H1 (cell line): ENCODE results near the gene SHISA8. TPM values are rescaled to one million over a fixed set of nuclear protein-coding genes. Genes with fewer than 3 reads are reported as not detected.

Source experiments
- CTCF ChIA-PET: fragments of 300-600 bp; sonication (Branson Sonifier 250); formaldehyde crosslinking; loops from one replicate; lab custom pipeline; 2021; ENCODE audit not compliant: partially characterized antibody; lab: Charles Lee
- POLR2A ChIA-PET: fragments of 300-600 bp; sonication (Branson Sonifier 250); formaldehyde crosslinking; loops from one replicate; lab custom pipeline; 2021; ENCODE audit warnings: inconsistent platforms; ENCODE audit not compliant: partially characterized antibody; lab: Charles Lee
- DNase-seq, 2 experiments: peaks; one replicate each; pipeline versions ENCODE4 v3.0.0 to v3.0.0-alpha.2; 2010 to 2022; ENCODE audit warnings: low spot score in 2 of 2, low read depth in 1 of 2, mixed read lengths in 1 of 2
- FAIRE-seq: peaks from 2 replicates; lab custom pipeline; 2011; peaks lifted over from hg19 to GRCh38; lab: Jason Lieb, UNC
- H2AFZ ChIP-seq: 2 replicates; pipeline ENCODE4 v1.8.1; 2012; ENCODE audit warnings: low read length, inconsistent platforms
- H2AK5ac ChIP-seq: 2 replicates; pipeline ENCODE4 v1.6.1; 2013; ENCODE audit warnings: low read depth, low read length
- H2BK120ac ChIP-seq: replicated peaks from 2 replicates; pipeline ENCODE3; 2013; ENCODE audit warnings: low read depth, low read length, inconsistent platforms
- H2BK12ac ChIP-seq: 2 replicates; pipeline ENCODE4 v1.6.1; 2013; ENCODE audit warnings: low read depth, low read length
- H2BK15ac ChIP-seq: 2 replicates; pipeline ENCODE4 v1.6.1; 2013; ENCODE audit warnings: low read length
- H2BK20ac ChIP-seq: 2 replicates; pipeline ENCODE4 v1.6.1; 2013; ENCODE audit warnings: low read length
- H2BK5ac ChIP-seq: 2 replicates; pipeline ENCODE4 v1.6.1; 2013; ENCODE audit warnings: low read depth, low read length
- H3K14ac ChIP-seq: 2 replicates; pipeline ENCODE4 v1.6.1; 2013; ENCODE audit warnings: inconsistent platforms; ENCODE audit not compliant: insufficient read length
- H3K18ac ChIP-seq: 2 replicates; pipeline ENCODE4 v1.6.1; 2013; ENCODE audit warnings: low read length; ENCODE audit errors: extremely low read depth
- H3K23ac ChIP-seq: 2 replicates; pipeline ENCODE4 v1.6.1; 2013; ENCODE audit warnings: inconsistent platforms; ENCODE audit not compliant: insufficient read length
- H3K23me2 ChIP-seq: 2 replicates; pipeline ENCODE4 v1.6.1; 2013; ENCODE audit warnings: low read depth, low read length
- H3K27ac ChIP-seq: 2 replicates; pipeline ENCODE4 v1.6.1; 2011; ENCODE audit warnings: low read depth, low read length, inconsistent platforms
- H3K27me3 ChIP-seq, 4 experiments: replicated peaks in 1 of 4; 1 replicate in 1 of 4; 2 replicates in 3 of 4; pipeline versions ENCODE4 v1.6.1 to v1.8.1; 2011 to 2013; ENCODE audit warnings: low read length in 3 of 4, mild to moderate bottlenecking in 3 of 4, inconsistent platforms in 2 of 4, mixed read lengths in 2 of 4, moderate library complexity in 1 of 4; ENCODE audit not compliant: control insufficient read depth in 3 of 4, insufficient read depth in 3 of 4; ENCODE audit errors: extremely low read depth in 1 of 4
- H3K36me3 ChIP-seq, 4 experiments: 2 replicates each; pipeline versions ENCODE4 v1.6.1 to v1.8.1; 2011 to 2013; ENCODE audit warnings: mild to moderate bottlenecking in 4 of 4, low read length in 3 of 4, moderate library complexity in 2 of 4, control low read depth in 1 of 4, inconsistent platforms in 1 of 4; ENCODE audit not compliant: insufficient read depth in 4 of 4, control insufficient read depth in 2 of 4
- H3K4ac ChIP-seq: replicated peaks from 2 replicates; pipeline ENCODE3; 2013; ENCODE audit warnings: low read length, low read depth, mixed read lengths, inconsistent platforms; ENCODE audit not compliant: insufficient read length
- H3K4me1 ChIP-seq, 4 experiments: replicated peaks in 1 of 4; 1 replicate in 1 of 4; 2 replicates in 3 of 4; pipeline versions ENCODE4 v1.6.1 to v1.8.1; 2011 to 2013; ENCODE audit warnings: low read length in 3 of 4, inconsistent platforms in 2 of 4, mixed read lengths in 1 of 4; ENCODE audit not compliant: insufficient read depth in 4 of 4, control insufficient read depth in 3 of 4
- H3K4me2 ChIP-seq, 2 experiments: 2 replicates each; pipeline versions ENCODE4 v1.6.1 to v1.8.1; 2011 to 2013; ENCODE audit warnings: low read depth in 2 of 2, low read length in 2 of 2, control low read depth in 1 of 2, inconsistent platforms in 1 of 2, mild to moderate bottlenecking in 1 of 2; ENCODE audit not compliant: insufficient read depth in 1 of 2
- H3K4me3 ChIP-seq, 4 experiments: fragments of 200-600, 300-600 bp in 1 of 4; sonication (generic), shearing (Covaris generic), sonication (Bioruptor Twin) in 1 of 4; 2 replicates each; pipeline versions ENCODE4 v1.5.1 to v1.8.1; 2011 to 2016; ENCODE audit warnings: low read length in 4 of 4, low read depth in 3 of 4, control low read depth in 2 of 4, inconsistent platforms in 2 of 4, mild to moderate bottlenecking in 2 of 4, mixed read lengths in 1 of 4, moderate library complexity in 1 of 4; ENCODE audit not compliant: insufficient read depth in 2 of 4; ENCODE audit errors: extremely low read depth in 1 of 4
- H3K56ac ChIP-seq: replicated peaks from 2 replicates; pipeline ENCODE3; 2013; ENCODE audit warnings: low read depth, mild to moderate bottlenecking, mixed read lengths, low read length, inconsistent platforms; ENCODE audit not compliant: insufficient read length
- H3K79me1 ChIP-seq: 2 replicates; pipeline ENCODE4 v1.6.1; 2013; ENCODE audit warnings: low read depth, low read length, control low read depth
- H3K79me2 ChIP-seq, 2 experiments: 2 replicates each; pipeline versions ENCODE4 v1.6.1 to v1.8.1; 2012 to 2013; ENCODE audit warnings: low read length in 2 of 2, mild to moderate bottlenecking in 2 of 2, inconsistent platforms in 1 of 2; ENCODE audit not compliant: insufficient read depth in 2 of 2, control insufficient read depth in 1 of 2
- H3K9ac ChIP-seq, 4 experiments: replicated peaks in 1 of 4; 1 replicate in 1 of 4; 2 replicates in 3 of 4; pipeline versions ENCODE4 v1.6.1 to v1.8.1; 2011 to 2013; ENCODE audit warnings: low read depth in 3 of 4, low read length in 3 of 4, control low read depth in 2 of 4, mild to moderate bottlenecking in 2 of 4, moderate library complexity in 2 of 4, inconsistent platforms in 1 of 4; ENCODE audit errors: extremely low read depth in 1 of 4
- H3K9me3 ChIP-seq, 2 experiments: 2 replicates each; pipeline versions ENCODE4 v1.6.1 to v1.8.1; 2012 to 2013; ENCODE audit warnings: mild to moderate bottlenecking in 2 of 2, moderate library complexity in 2 of 2, control low read depth in 1 of 2, inconsistent platforms in 1 of 2, low read depth in 1 of 2, low read length in 1 of 2, mixed read lengths in 1 of 2; ENCODE audit not compliant: insufficient read depth in 2 of 2
- H4K20me1 ChIP-seq, 2 experiments: replicated peaks in 1 of 2; 2 replicates each; pipeline versions ENCODE3 to v1.8.1; 2011 to 2013; ENCODE audit warnings: inconsistent platforms in 2 of 2, low read length in 2 of 2, mild to moderate bottlenecking in 1 of 2; ENCODE audit not compliant: insufficient read depth in 2 of 2, control insufficient read depth in 1 of 2
- H4K5ac ChIP-seq: 2 replicates; pipeline ENCODE4 v1.6.1; 2013; ENCODE audit warnings: low read length, low read depth, mixed read lengths, inconsistent platforms; ENCODE audit not compliant: insufficient read length
- H4K8ac ChIP-seq: 2 replicates; pipeline ENCODE4 v1.8.0; 2013; ENCODE audit warnings: mild to moderate bottlenecking, moderate library complexity, low read length, inconsistent platforms; ENCODE audit not compliant: insufficient read depth; ENCODE audit errors: extremely low read depth
- H4K91ac ChIP-seq: replicated peaks from 2 replicates; pipeline ENCODE3; 2013; ENCODE audit warnings: low read length, mixed read lengths, inconsistent platforms; ENCODE audit not compliant: insufficient read length
- CTCF ChIP-seq, 3 experiments: IDR thresholded peaks; 1 replicate in 2 of 3; 2 replicates in 1 of 3; pipeline versions ENCODE4 v1.5.1 to v1.6.1; 2011; ENCODE audit warnings: low read length in 3 of 3, mild to moderate bottlenecking in 3 of 3, inconsistent platforms in 2 of 3, low read depth in 1 of 3, moderate library complexity in 1 of 3; ENCODE audit not compliant: insufficient read depth in 1 of 3; ENCODE audit errors: control extremely low read depth in 1 of 3
- JUND ChIP-seq: IDR thresholded peaks from 2 replicates; pipeline ENCODE4 v1.6.1; 2011; ENCODE audit warnings: mild to moderate bottlenecking, improper control_type of control experiment, low read length
- RAD21 ChIP-seq, 2 experiments: IDR thresholded peaks in 1 of 2; conservative IDR thresholded peaks in 1 of 2; 2 replicates each; pipeline ENCODE4 v1.6.1; 2011; ENCODE audit warnings: low read depth in 2 of 2, low read length in 2 of 2, improper control_type of control experiment in 1 of 2, inconsistent platforms in 1 of 2, mild to moderate bottlenecking in 1 of 2, moderate library complexity in 1 of 2
- SP2 ChIP-seq: IDR thresholded peaks from 2 replicates; pipeline ENCODE4 v1.6.1; 2012; ENCODE audit warnings: mild to moderate bottlenecking, low read length, inconsistent platforms
- WGBS, 2 experiments: shearing (Covaris generic) in 1 of 2; methylation state at CpG; one replicate each; pipeline versions ENCODE4 v1.1.6 to v1.1.7; 2013 to 2015; ENCODE audit warnings: low lambda C conversion rate in 2 of 2, mixed read lengths in 2 of 2, inconsistent platforms in 1 of 2, low coverage in 1 of 2, missing lambda C conversion rate in 1 of 2; ENCODE audit not compliant: insufficient replicate concordance in 2 of 2, insufficient coverage in 1 of 2, insufficient read length in 1 of 2; ENCODE audit errors: extremely low coverage in 1 of 2, missing lambda C conversion rate in 1 of 2; 5-methylcytosine and 5-hydroxymethylcytosine counted together
- polyA plus RNA-seq, 7 experiments: library from polyadenylated mRNA; depleted of rRNA in 3 of 7; stranded (reverse) in 5 of 7; unstranded in 2 of 7; fragments of >200 nt in 5 of 7; fragments of 200-250 nt in 2 of 7; gene quantifications; 1 replicate in 5 of 7; 2 replicates in 1 of 7; 4 replicates in 1 of 7; pipeline versions ENCODE4 v1.2.1 to v1.2.3, GENCODE V29; 2011 to 2013; ENCODE audit warnings: missing spikeins in 2 of 7, mixed read lengths in 2 of 7
- total RNA-seq: library from RNA; stranded (reverse); fragmentation: NEBNext Ultra II Directional; extraction: Animal tissue kit (Norgen Biotek cat#: 25700); gene quantifications from 2 replicates; pipeline ENCODE4 v1.2.1, GENCODE V29; 2021

The SHISA8 gene
- total and polyA plus RNA-seq, 2 of the 8 experiments (the other 6 are each of a cell fraction or from before 2014, with no cell fraction given), result 0.14 to 0.89 TPM

- no peak overlapping the region for H3K18ac ChIP-seq
- no peaks in the 10 kb centered on the region for H3K79me2 ChIP-seq
- H4K8ac ChIP-seq, result no peak overlapping the region
- peaks cover 0 to 19% (median 6%) of the 10 kb centered on the region in 4 experiments; a peak in 4 of 7 replicates for H3K4me1 ChIP-seq
- peaks cover 2% of the 10 kb centered on the region; the same call in 1 of the 2 replicates for H3K23me2 ChIP-seq
- ChIA-PET CTCF (interaction anchor here (0.6 to 5.2 kb wide), 8 partner anchors 11 to 269 kb away, joined by 3 to 32 read pairs (median 4); partner anchors contain the start of genes CENPM and TNFRSF13C), POLR2A (interaction anchor here (0.7 to 1.9 kb wide), 5 partner anchors 11 to 238 kb away, joined by 3 to 6 read pairs (median 3); no protein-coding TSS in a partner anchor)
- H3K14ac ChIP-seq, result no peak overlapping the region
- peaks cover 18 to 40% (median 30%) of the 10 kb centered on the region in 4 experiments for H3K36me3 ChIP-seq
- DNase-seq, result no peak
- H3K4me3 ChIP-seq, result no peak overlapping the region
- no peak overlapping the region for H4K91ac ChIP-seq
- peaks cover 14 to 24% (median 20%) of the 10 kb centered on the region in 4 experiments for H3K27me3 ChIP-seq
- no peak overlapping the region for H2BK120ac ChIP-seq
- no peak overlapping the region for H3K27ac ChIP-seq
- 92% methylated on average over 21 of the region's 23 CpGs; no CpG with 5 or more reads in 1 of the 2 experiments for WGBS, 2 experiments
- H2BK12ac ChIP-seq, result no peak overlapping the region
- no peak overlapping the region for H4K5ac ChIP-seq
- no peak overlapping the region for H3K23ac ChIP-seq
- H2BK5ac ChIP-seq, result no peak overlapping the region
- H3K9me3 ChIP-seq, result no peaks in the 10 kb centered on the region
- peaks cover 12 to 27% of the 10 kb centered on the region in 2 experiments for H4K20me1 ChIP-seq
- no peak overlapping the region for H2AFZ ChIP-seq
- FAIRE-seq, result no peak
- no peak overlapping the region for H3K9ac ChIP-seq
- H2BK20ac ChIP-seq, result no peak overlapping the region
- no peak overlapping the region for H3K4me2 ChIP-seq
- no peak overlapping the region for H2BK15ac ChIP-seq
- H3K4ac ChIP-seq, result no peak overlapping the region
- H3K56ac ChIP-seq, result no peak overlapping the region
- no peak overlapping the region for H2AK5ac ChIP-seq
- TF ChIP-seq CTCF (IDR thresholded peaks at IDR 0.05; ENCODE audit: control extremely low read depth in 1 of 3, insufficient read depth in 1 of 3, low read depth in 1 of 3, low read length in 3 of 3), result 0 out of 4 replicates have a peak, but pooled peaks of 1 of the 3 experiments have one; percentile 5
- 0 out of 4 replicates have a peak, but pooled peaks of 1 of the 2 experiments have one; percentile 13 for TF ChIP-seq RAD21 (IDR thresholded peaks at IDR 0.05 in 1 of 2, conservative IDR thresholded peaks at IDR 0.05 in 1 of 2; ENCODE audit: low read depth in 2 of 2, low read length in 2 of 2)
- TF ChIP-seq JUND, result no peak
- TF ChIP-seq SP2, result no peak
- H3K79me1 ChIP-seq, result no peaks in the 10 kb centered on the region
These were observed 9.3 kb downstream of the SHISA8 start for GRCh38 chr22:41905411-41906202.
